Fibroblast of peridontal ligament (primary cell): ENCODE data around the gene NOVA2.
A peak's percentile ranks its signal among the peaks of the same experiment; 100 is the strongest.

ENCODE experiments used
- DNase-seq: peaks from one replicate; pipeline ENCODE4 v3.0.0-alpha.2; 2010; ENCODE audit errors: extremely low read depth

Gene NOVA2

GRCh38 chr19:45962021-45962420 is 11.6 kb downstream of the NOVA2 start:
- DNase-seq, result no peak

- no peak for DNase-seq
These were observed 12.9 kb downstream of the NOVA2 start for GRCh38 chr19:45960595-45961235.

GRCh38 chr19:45959517-45960025 is 14.1 kb downstream of the NOVA2 start:
- DNase-seq, result no peak

- DNase-seq, result no peak
These were observed 14.7 kb downstream of the NOVA2 start for GRCh38 chr19:45958769-45959516.

- no peak for DNase-seq
These were observed 15.3 kb downstream of the NOVA2 start for GRCh38 chr19:45958320-45958719.

GRCh38 chr19:45955905-45956608 is 17.6 kb downstream of the NOVA2 start:
- DNase-seq, result no peak

GRCh38 chr19:45954156-45954555 is 19.5 kb downstream of the NOVA2 start:
- no peak for DNase-seq

GRCh38 chr19:45953676-45954075 is 20.0 kb downstream of the NOVA2 start:
- DNase-seq, result no peak

- DNase-seq, result peak; percentile 46
These were observed 20.8 kb downstream of the NOVA2 start for GRCh38 chr19:45952686-45953505.

- no peak for DNase-seq
These were observed 21.4 kb downstream of the NOVA2 start for GRCh38 chr19:45952341-45952685.

GRCh38 chr19:45947926-45948325 is 25.7 kb downstream of the NOVA2 start:
- peak; percentile 4 for DNase-seq

- no peak for DNase-seq
These were observed 33.2 kb downstream of the NOVA2 start for GRCh38 chr19:45940515-45940805.

GRCh38 chr19:45939792-45940514 is 33.7 kb downstream of the NOVA2 start:
- no peak for DNase-seq

GRCh38 chr19:45938733-45939319 is 34.8 kb downstream of the NOVA2 start:
- DNase-seq, result no peak

GRCh38 chr19:45935267-45935666 is 38.4 kb downstream of the NOVA2 start:
- DNase-seq, result no peak

GRCh38 chr19:45934551-45935230 is 39.0 kb downstream of the NOVA2 start:
- DNase-seq, result no peak

- no peak for DNase-seq
These were observed 39.9 kb downstream of the NOVA2 start for GRCh38 chr19:45933759-45934158.

- no peak for DNase-seq
These were observed 42.6 kb downstream of the NOVA2 start for GRCh38 chr19:45931055-45931454.

- DNase-seq, result no peak
These were observed 44.4 kb downstream of the NOVA2 start for GRCh38 chr19:45929247-45929646.

GRCh38 chr19:45927565-45928261 is 46.0 kb downstream of the NOVA2 start:
- peak; percentile 80 for DNase-seq
